Measurements from ENCODE around the gene OPA3. TPM values are rescaled to one million over a fixed set of nuclear protein-coding genes. Genes with fewer than 3 reads are reported as not detected.
"Not testable (repeated sequence)": the region's sequence is repeated elsewhere in the genome, so short reads cannot be mapped to it uniquely, and the experiment has no call there.

OPA3 gene
- 7.9 TPM for polyA plus RNA-seq (2013, experiment 1 of 2; ENCODE audit: insufficient read length)
- polyA plus RNA-seq (2013, experiment 2 of 2; ENCODE audit: insufficient read length), result 7.2 TPM

DNA sequence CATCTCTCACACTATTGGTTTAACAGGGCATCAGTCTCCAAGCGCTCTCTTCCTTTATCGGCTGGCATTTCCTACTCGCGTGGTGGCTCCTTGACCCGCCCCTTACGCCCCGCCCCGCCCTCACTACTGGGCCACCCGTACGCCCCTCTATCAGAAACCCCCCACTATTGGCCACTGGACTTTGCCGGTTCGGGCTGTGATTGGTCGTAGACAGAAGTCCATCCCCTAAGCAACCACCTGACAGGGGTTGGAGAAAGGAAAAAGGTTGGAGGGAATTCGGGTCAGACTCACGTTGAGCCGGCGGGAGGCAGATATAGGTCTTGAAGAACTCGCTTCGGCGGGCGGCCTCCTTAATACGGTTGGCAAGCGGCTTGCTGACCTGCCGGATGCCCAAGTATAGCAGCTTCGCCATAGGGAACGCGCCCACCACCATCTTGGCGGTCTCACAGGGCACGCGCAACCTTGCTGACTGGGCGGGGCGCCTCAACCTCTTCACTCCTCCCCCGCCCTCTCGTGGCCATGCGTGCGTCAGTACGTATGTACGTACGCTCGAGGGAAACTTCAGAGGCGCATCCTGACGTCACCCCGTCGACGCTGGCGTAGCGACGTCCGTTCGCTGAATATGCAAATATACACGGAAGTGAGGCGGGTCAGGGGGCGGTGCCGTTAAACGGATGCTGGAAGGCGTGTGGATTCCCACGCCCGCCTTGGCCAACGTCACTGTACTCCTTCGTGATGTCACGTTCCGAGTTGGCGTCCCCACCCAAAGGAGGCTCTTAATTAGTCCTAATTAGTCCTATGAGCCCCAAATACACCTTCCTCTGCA, at the start of gene OPA3:
Gene OPA3 (minus strand): TSS at position 471 of the 826 bp plus-strand sequence. CDS start 38 bp downstream, at position 433.
- peak; percentile 100 for DNase-seq

DNA sequence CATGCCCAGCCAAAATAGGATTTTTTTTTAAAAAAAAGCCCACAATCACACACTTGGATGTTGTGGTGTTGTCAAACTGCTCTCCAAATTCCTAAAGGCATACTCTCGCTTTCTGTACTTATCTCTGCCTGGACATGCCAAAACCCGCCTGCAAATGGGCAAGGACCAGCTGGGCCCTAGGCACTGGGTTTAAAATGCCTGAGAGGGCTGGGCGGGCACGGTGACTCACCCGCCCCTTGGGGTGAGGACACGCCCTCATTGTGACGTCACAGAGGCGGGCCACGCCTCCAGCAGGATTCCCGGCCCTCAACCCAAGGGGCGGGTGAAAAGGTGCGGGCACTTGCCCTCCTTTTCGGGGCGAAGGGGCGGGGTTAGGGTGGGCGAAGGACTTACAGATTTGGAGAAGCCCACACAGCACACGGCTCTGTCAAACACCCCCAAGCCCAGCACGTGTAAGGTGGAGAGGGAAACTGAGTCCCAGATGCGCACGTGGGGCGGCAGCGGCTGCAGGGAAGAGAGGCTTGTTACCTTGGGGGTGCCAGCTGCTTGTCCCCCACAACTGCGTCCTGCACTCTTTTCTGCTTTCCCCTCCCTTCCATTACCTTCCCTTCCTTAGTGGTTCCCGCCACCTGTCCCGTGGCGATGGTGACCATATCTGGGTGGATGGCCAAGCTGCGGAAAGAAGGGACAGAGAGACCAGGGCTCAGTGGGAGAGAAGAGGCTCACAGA, 48.0 kb upstream of the OPA3 start:
- DNase-seq, result peak; percentile 81

DNA sequence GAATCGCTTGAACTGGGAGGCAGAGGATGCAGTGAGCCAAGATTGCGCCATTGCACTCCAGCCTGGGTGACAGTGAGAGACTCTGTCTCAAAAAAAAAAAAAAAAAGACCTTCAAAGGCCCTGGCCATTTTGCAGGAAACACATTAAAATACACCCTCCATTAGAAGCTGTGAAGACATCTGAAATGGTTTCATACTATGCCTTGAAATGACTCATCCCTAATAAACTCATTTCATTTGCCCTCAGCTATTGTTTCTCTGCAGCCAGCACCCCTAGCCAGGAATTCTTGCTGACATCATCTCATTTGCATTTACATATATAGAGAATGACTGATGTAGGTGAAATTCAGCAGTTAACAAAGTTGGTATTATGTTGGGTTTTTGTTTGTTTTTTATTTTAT, 45.9 kb upstream of the OPA3 start:
- DNase-seq, result peak; percentile 94

DNA sequence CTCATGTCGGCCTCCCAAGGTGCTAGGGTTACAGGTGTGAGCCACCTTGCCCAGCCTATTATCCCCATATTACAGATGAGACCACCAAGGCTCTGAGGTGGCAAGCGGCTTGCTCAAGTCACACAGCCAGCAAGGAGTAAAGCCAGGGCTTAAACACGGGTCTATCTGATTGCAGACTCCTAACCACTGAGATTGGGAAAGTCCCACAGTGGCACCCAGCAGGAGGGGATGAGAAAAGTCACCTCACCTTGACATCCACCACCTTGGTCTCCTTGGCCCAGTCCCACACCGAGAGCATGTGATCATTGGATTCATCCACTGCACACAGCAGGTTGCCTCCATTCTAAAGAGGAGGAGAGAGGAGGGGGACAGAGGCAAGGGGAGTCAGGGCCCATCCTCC, 45.1 kb upstream of the OPA3 start:
- no peak for DNase-seq

DNA sequence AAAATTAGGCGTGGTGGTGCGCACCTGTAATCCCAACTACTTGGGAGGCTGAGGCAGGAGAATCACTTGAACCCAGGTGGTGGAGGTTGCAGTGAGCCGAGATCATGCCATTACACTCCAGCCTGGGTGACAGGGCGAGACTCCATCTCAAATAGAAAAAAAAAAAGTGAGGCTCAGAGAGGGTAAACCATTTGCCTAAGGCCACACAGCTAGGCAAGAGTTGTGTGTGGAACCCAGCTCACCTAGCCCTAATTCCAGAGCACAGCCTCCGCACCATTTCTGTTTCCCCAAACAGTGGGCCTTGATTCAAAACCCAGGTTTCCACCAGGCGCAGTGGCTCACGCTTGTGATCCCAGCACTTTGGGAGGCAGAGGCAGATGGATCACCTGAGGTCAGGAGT, 43.6 kb upstream of the OPA3 start:
- DNase-seq, result not testable (repeated sequence)

DNA sequence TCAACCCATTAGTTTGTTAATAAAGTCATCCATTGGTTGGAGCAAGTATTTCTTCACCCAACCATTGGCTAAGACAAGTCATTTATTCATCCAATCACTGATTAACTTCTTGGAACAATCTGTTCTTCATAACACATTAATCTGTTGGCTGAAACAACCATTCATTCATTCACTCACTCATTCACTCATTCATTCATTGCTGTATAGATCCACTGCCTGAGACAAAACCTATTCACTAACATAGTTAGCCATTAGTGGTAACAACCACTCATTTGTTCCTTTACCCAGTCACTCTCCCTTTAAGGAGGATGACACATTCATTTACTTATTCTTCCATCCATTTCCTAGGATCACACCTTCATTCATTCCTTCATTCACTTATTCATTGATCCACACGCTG, 39.4 kb upstream of the OPA3 start:
- no peak for DNase-seq

DNA sequence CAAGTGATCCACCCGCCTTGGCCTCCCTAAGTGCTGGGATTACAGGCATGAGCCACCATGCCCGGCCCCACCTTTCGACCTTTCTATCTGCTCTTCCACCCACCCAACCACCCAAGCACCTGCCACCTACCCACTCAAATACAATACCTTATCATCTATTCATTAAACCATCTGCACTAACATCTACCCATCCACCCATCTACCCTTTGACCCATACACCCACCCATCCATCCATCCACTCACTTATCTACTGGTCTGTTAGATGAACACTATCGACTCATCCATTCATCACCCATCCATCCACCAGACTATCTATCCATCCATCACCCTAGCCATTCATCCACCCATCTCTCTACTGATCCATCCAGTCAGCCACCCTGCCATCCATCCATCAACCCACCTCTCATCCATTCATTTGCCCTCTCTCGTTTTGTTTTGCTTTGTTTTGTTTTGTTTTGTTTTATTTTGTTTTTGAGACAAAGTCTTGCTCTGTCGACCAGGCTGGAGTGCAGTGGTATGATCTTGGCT, 37.4 kb upstream of the OPA3 start:
- no peak for DNase-seq

DNA sequence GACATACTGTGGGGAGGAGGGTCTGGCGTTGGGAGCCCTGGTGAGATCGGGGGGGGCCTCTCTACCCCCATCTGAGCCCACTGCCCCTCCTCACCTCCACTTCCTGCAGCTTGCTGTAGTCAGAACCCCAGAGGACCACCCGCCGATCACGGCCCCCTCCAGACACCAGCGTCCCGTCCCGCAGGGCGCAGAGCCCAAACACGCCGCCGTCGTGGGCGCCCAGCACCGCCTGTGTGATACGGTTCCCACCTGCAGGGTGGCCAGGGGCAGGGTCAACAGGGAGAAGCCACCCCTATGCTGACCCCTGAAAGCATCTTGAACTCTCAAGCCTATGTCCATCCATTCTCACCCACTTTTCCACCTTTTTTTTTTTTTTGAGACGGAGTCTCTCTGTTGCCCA, 36.8 kb upstream of the OPA3 start:
- no peak for DNase-seq

DNA sequence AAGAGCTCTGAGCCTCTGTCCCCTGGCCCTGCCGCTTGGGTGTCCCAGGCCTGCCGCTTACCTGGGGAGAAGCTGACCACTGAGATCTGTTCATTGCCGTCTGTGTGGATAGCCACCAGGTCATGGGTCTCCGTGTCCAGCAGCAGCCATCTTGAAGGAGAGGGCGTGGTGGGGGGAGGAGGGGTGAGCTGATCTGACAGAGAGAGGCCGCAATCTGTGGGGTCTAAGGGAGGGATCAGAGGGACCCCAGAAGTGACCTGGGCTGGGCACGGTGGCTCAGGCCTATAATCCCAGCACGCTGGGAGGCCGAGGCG, 32.1 kb upstream of the OPA3 start:
- DNase-seq, result no peak

DNA sequence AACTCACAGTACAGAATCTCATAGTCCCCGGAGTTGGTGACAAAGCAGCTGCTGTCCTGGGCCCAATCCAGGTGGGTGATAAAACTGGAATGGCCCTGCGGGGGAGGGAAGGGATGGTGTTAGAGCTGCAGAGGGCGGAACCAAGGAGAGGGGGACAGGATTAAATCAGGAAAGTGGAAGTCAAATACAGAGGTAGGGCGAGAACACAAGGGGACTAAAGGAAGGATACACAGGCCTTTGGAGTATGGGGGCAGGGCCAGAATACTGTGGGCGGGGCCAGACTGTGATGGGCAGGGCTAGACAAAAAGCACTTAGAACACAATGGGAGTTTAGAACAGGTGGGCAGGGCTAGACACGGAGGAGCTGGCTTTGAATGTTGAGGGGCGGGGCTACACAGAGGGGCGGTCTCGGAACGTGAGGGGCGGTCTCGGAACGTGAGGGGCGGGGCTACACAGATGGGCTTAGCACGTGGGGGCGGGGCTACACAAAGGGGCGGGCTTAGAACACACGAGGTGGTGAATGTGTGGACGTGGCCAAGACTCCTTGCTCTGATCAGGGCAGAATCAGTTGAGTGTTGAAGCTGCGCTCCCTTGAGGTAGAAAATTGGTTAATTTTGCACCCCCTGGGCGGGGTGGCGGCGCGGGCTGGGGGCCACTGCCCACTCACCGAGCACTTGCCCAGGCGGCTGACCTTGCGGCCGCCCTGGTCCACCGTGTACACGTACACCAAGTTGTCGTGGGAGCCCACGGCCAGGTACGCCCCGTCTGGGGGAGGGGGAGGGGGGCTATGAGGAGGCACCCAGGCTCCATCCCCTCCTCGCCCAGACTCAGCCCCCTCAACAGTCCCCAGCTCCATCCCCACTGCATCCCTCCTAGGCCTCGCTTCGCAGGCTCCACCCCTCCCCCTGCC, 31.4 kb upstream of the OPA3 start:
- peak; percentile 86 for DNase-seq

DNA sequence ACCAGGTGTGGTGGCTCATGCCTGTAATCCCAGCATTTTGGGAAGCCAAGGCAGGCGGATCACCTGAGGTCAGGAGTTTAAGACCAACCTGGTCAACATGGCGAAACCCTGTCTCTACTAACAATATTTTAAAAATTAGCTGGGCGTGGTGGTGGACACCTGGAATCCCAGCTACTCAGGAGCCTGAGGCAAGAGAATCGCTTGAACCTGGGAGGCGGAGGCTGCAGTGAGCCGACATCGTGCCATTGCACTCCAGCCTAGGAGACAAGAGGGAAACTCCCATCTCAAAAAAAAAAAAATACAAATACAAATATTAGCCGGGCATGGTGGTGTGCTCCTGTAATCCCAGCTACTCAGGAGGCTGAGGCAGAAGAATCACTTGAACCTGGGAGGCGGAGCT, 30.5 kb upstream of the OPA3 start:
- DNase-seq, result not testable (repeated sequence)

DNA sequence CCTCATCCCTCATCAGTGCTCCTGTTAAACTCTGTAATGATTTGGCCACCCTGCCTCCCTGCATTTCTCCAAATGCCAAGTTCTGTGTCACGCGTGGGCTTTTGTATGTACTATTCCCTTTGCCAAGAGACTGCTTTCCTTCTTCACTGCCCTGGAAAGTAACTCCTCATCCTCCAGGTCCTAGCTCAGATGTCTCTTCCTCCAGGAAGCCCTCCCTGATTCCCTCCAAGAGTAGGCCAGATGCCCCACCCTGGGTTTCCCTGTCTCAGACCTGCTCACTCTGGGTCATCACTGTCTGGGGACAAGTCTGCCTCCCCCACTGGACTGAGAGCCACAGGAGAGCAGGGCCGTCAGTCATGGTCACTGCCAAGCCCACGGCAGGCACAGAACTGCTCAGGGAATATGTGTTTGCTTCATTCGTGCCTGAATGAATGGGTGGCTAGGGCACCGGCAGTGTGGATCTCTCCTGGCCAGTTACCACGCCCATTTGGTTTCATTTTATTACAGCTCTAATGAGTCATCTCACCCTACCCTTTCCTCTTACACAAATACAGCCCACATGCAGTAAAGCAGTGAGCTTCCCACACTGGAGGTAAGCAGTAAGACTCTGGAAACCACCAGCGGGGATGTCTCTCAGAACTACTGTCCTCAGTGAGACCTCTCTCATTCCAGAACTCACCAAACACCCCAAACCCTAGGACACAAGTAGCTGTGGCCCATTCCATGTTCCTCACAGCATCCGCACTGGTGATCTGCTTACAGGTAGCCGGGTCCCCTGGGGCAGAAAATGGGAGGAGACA, 29.5 kb upstream of the OPA3 start:
- peak; percentile 80 for DNase-seq

DNA sequence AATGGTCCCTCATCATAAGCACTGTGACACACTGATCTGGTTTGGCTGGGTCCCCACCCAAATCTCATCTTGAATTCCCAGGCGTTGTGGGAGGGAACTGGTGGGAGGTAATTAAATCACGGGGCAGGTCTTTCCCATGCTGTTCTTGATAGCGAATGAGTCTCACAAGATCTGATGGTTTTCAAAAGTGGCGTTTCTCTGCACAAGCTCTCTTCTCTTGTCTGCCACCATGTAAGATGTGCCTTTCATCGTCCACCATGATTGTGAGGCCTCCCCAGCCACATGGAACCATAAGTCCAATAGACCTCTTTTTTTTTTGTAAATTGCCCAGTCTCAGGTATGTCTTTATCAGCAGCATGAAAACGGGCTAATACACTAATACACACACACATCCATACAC, 24.3 kb upstream of the OPA3 start:
- no peak for DNase-seq

DNA sequence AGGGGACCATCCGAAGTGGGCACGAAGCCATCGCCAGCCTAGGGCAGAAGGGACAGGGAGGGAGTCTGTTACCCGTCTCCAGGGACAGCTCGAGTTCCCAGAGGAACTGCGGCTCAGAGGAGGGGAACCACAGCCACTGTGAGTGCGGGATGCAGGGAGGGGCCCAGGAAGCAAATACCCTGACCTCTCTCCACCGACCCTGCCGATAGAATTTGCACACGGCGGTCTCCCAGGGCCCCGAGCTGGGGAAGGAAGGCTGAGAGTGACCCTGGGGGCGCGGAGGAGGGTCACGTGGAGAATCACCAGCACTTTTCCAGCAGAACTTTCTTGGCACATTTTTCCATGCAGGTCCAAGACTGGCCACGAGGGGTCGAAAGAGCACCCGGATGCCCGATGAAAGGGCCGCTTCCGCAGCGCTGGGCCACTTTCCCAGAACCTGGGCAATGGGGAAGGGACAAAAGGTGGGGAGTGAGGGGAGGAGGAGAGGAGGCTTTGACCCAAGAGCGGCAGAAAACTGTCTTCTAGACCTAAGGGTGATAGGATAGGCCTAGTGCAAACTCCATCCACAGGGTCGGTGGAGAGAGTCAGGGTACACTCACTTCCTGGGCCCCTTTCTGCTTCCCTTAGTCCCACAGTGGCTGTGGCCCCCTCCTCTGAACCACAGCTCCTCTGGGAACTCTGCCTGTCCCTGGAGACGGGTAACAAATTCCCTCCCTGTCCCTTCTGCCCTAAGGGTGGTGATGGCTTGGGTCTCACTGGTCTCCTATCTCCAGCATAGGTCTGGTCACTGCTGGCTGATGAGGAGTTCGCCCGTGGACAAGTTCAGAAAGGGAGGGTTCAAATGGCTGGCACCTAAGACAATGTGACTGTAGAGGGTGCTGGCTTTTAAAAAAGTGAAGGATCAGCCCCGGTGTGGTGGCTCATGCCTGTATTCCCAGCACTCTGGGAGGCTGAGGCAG, 22.7 kb upstream of the OPA3 start:
- DNase-seq, result peak; percentile 62

DNA sequence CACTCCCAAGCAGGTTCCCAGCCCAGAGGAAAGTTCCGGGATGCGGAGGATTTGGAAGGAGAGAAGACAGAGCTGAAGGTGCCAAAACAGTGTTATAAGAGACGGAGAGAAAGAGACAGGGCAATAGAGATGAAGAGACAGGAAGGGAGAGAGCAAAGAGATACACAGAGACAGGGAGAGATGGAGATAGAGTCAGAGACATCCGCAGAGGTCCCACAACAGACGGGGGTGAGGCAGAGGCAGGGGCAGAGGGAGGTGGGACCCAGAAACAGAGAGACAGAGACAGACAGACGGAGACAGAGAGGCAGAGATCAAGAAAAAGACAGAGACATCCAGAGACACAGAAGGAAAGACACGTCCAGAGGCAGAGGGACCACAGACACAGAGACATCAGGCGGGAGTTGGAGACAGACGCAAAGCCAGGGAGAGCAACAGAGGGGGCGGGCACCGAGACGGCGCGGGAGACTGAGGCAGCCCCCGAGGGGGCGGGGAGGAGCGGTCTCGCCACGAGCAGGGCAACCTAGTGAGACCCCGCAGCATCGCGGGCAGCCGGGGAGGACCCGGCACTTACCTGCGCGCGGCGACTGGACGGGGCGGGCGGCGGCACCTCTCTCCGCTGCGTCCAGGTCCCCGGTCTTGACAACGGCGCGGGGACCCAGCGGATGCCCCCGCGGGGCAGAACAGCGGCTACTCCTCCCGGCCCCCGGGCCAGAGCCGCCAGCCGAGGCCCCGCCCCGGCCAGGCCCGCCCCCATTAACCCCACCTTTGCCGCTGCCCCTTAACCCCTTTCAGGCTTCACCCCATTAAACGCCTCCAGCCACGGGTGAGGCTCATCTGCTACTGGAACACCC, 17.1 kb upstream of the OPA3 start, which contains the start of gene GPR4:
Gene GPR4 (minus strand): TSS at position 689 of the 851 bp plus-strand sequence. CDS start 10,346 bp downstream, outside the sequence.
- DNase-seq, result no peak

DNA sequence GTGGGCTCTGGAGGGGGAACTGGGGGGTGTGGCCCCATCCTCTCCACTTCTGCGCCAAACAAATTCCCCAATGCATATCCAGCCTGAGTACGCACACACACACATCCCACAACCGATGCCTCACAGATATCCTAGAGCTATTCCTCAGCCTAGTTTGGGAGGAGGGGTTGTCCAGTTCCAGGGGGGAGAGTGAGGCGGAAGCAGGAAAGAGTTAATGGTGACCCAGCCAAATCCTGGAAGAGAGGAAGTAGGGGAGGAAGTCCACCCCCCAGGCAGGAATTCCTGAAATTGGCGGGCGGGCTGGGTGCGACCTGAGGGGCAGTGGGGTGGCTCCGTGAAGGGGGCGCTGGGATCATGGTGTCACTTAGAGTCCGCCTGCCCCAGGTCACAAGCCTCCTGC, 16.5 kb upstream of the OPA3 start:
- no peak for DNase-seq

DNA sequence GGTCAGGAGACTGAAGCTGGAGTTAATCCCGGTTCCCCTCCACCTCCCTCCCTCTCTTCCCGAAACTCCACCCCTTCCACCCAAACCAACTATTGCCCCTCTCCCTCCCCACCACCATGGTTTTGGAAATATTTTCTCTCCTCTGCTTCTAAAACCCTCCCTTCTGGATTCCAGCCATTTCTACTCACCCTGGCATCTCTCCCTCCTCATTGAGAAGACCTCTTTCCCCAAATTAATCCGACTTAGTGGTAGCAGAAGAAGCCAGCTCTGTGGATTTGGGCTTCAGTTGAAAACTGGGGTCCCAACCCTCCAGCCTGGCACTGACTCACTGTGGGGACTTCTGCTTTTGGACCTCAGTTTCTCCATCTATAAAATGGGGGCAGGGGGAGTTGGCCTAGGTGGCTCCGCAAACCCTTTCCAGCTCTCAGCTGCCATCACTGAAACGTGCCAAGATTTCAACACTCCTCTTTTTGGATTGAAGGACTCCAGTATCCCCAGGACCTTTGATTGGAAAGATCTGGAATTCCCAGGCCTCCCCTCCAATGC, 15.8 kb upstream of the OPA3 start:
- DNase-seq, result no peak

DNA sequence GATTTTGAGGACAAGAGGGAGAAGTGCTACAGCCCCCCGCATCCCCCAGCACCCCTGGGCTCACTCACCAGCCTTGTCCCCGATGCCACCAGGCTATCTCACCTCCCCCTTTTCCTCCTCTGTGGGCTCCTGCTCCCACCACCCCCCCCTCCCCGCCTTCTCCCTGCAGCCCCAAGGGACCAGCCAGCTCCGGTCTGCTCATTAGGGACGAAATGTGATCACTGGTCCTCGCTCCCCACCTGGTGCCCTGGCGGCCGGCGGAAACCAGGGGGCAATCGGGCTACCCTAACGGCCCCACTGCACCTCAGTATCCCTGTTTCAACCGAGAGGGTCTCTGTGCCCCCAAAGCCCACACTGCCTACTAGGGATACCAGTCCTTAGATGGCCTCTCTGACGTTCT, 14.7 kb upstream of the OPA3 start:
- DNase-seq, result no peak

Measured in fibroblast of skin of abdomen (primary cell).